COLO829 (cell line): ENCODE data around the gene KMT2E.
"Not testable (repeated sequence)": the region's sequence is repeated elsewhere in the genome, so short reads cannot be mapped to it uniquely, and the experiment has no call there.

Source experiments
- DNase-seq: peaks from one replicate; pipeline ENCODE4 v3.0.0; 2012; ENCODE audit warnings: low spot score

KMT2E gene

GRCh38 chr7:105026750-105027149 is 12.7 kb downstream of the KMT2E start:
- no peak for DNase-seq

- DNase-seq: no peak
Observed at GRCh38 chr7:105027176-105027853, 13.3 kb downstream of the KMT2E start.

- no peak for DNase-seq
Observed at GRCh38 chr7:105028004-105028403, 14.0 kb downstream of the KMT2E start.

GRCh38 chr7:105028941-105029340 is 14.9 kb downstream of the KMT2E start:
- not testable (repeated sequence) for DNase-seq

- DNase-seq: no peak
Observed at GRCh38 chr7:105030447-105030846, 16.4 kb downstream of the KMT2E start.

GRCh38 chr7:105032553-105033214 is 18.7 kb downstream of the KMT2E start:
- no peak for DNase-seq

GRCh38 chr7:105035349-105035748 is 21.3 kb downstream of the KMT2E start:
- DNase-seq: no peak

- no peak for DNase-seq
Observed at GRCh38 chr7:105036217-105037168, 22.5 kb downstream of the KMT2E start.

- DNase-seq: no peak
Observed at GRCh38 chr7:105037319-105037718, 23.3 kb downstream of the KMT2E start.

GRCh38 chr7:105044449-105045070 is 30.6 kb downstream of the KMT2E start:
- DNase-seq: no peak

GRCh38 chr7:105046414-105046813 is 32.4 kb downstream of the KMT2E start:
- DNase-seq: no peak

GRCh38 chr7:105047932-105048331 is 33.9 kb downstream of the KMT2E start:
- no peak for DNase-seq

- DNase-seq: no peak
Observed at GRCh38 chr7:105050493-105050892, 36.5 kb downstream of the KMT2E start.

GRCh38 chr7:105050899-105051298 is 36.9 kb downstream of the KMT2E start:
- not testable (repeated sequence) for DNase-seq

GRCh38 chr7:105055084-105055483 is 41.1 kb downstream of the KMT2E start:
- no peak for DNase-seq

- no peak for DNase-seq
Observed at GRCh38 chr7:105055621-105056020, 41.6 kb downstream of the KMT2E start.

- no peak for DNase-seq
Observed at GRCh38 chr7:105057472-105057871, 43.5 kb downstream of the KMT2E start.

- no peak for DNase-seq
Observed at GRCh38 chr7:105060437-105060836, 46.4 kb downstream of the KMT2E start.

- no peak for DNase-seq
Observed at GRCh38 chr7:105060923-105061322, 46.9 kb downstream of the KMT2E start.

GRCh38 chr7:105065104-105065503 is 51.1 kb downstream of the KMT2E start:
- DNase-seq: no peak

GRCh38 chr7:105067691-105068090 is 53.7 kb downstream of the KMT2E start:
- no peak for DNase-seq

- no peak for DNase-seq
Observed at GRCh38 chr7:105068886-105069285, 54.9 kb downstream of the KMT2E start.
